ENCODE measurements around the gene CA10. TPM values are rescaled to one million over a fixed set of nuclear protein-coding genes. Genes with fewer than 3 reads are reported as not detected.

The CA10 gene
- total RNA-seq, 1 donor from 2014 or later = not detected

DNA sequence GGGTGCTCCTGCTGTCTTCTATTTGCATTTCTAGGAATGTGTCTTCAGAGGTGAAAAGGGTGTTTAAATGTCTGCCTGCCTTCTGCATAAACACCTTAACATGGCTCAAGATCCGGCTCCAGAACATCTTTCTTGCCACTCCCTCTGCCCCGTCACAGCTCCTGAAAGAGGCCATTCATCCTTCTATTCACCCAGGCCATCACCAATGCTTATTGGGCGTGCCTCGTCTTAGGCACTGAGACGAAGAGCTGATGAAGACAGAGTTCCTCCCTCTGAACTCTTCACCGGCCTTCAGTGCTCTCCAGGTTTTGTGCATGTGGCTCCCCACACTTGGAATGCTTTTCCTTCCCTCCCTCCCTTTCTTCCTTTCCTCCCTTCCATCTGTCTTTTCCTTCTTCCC, 511.4 kb downstream of the CA10 start:
- no peaks in the 10 kb centered on the region for H3K27me3 Mint-ChIP-seq (ENCODE audit: unreplicated experiment)
- H3K4me1 Mint-ChIP-seq (ENCODE audit: unreplicated experiment) = no peaks in the 10 kb centered on the region
- no peak overlapping the region for H3K4me3 Mint-ChIP-seq (ENCODE audit: unreplicated experiment)
- H3K9me3 Mint-ChIP-seq (ENCODE audit: unreplicated experiment) = peaks cover 11% of the 10 kb centered on the region
- no peaks in the 10 kb centered on the region for H3K36me3 Mint-ChIP-seq (ENCODE audit: unreplicated experiment)
- no peak for DNase-seq (ENCODE audit: extremely low spot score, unreplicated experiment)
- no peak overlapping the region for H3K27ac Mint-ChIP-seq (ENCODE audit: unreplicated experiment)
- TF ChIP-seq, protein P1, sequence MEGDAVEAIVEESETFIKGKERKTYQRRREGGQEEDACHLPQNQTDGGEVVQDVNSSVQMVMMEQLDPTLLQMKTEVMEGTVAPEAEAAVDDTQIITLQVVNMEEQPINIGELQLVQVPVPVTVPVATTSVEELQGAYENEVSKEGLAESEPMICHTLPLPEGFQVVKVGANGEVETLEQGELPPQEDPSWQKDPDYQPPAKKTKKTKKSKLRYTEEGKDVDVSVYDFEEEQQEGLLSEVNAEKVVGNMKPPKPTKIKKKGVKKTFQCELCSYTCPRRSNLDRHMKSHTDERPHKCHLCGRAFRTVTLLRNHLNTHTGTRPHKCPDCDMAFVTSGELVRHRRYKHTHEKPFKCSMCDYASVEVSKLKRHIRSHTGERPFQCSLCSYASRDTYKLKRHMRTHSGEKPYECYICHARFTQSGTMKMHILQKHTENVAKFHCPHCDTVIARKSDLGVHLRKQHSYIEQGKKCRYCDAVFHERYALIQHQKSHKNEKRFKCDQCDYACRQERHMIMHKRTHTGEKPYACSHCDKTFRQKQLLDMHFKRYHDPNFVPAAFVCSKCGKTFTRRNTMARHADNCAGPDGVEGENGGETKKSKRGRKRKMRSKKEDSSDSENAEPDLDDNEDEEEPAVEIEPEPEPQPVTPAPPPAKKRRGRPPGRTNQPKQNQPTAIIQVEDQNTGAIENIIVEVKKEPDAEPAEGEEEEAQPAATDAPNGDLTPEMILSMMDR (IDR thresholded peaks at IDR 0.05) = no peak

DNA sequence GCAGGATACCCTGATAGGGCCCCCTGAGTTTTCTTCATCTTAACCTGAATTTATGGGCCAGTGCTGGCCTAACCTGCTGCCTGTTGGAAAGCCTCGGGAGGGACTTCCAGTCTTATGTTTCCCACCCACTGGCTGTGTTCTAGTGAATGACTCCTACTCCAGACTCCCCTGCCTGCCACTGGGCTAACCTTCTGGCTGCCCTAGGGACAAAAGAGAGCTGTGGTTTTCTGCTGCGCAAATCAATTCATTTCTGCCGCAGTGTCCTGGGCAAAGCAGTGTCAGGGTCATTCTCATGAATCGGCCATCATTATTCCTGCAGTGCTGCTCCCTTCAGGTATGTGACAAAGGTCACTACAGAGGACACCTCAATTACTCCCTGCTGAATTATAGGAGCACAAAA, 512.0 kb downstream of the CA10 start:
- TF ChIP-seq, protein P1 (IDR thresholded peaks at IDR 0.05) = no peak
- DNase-seq (ENCODE audit: extremely low spot score, unreplicated experiment) = no peak
- Mint-ChIP-seq H3K27ac (ENCODE audit: unreplicated experiment) (no peak overlapping the region), H3K27me3 (ENCODE audit: unreplicated experiment) (no peaks in the 10 kb centered on the region), H3K9me3 (ENCODE audit: unreplicated experiment) (peaks cover 11% of the 10 kb centered on the region), H3K4me3 (ENCODE audit: unreplicated experiment) (no peak overlapping the region), H3K36me3 (ENCODE audit: unreplicated experiment) (no peaks in the 10 kb centered on the region), H3K4me1 (ENCODE audit: unreplicated experiment) (no peaks in the 10 kb centered on the region)

DNA sequence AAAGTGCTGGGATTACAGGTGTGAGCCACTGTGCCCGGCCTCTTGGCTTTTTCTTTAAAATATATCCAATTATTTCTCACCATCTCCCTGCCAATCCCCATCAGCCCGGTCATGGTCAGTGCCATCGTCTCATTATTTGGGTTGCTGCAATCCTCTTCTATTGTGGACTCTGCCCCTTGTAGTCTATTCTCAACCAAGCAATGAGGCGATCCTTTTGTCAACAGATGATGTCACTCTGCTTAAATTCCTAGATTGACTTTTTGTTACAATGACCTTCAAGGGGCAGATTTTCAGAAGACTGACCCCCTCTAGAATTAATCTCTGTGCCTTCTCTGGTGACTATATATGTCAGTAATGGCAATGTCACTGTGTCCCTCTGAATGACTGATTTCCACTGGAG, 513.5 kb downstream of the CA10 start:
- Mint-ChIP-seq H3K9me3 (ENCODE audit: unreplicated experiment) (peaks cover 11% of the 10 kb centered on the region), H3K36me3 (ENCODE audit: unreplicated experiment) (no peaks in the 10 kb centered on the region), H3K4me3 (ENCODE audit: unreplicated experiment) (no peak overlapping the region), H3K4me1 (ENCODE audit: unreplicated experiment) (no peaks in the 10 kb centered on the region), H3K27me3 (ENCODE audit: unreplicated experiment) (no peaks in the 10 kb centered on the region), H3K27ac (ENCODE audit: unreplicated experiment) (no peak overlapping the region)
- no peak for DNase-seq (ENCODE audit: extremely low spot score, unreplicated experiment)
- TF ChIP-seq, protein P1 (IDR thresholded peaks at IDR 0.05) = no peak

DNA sequence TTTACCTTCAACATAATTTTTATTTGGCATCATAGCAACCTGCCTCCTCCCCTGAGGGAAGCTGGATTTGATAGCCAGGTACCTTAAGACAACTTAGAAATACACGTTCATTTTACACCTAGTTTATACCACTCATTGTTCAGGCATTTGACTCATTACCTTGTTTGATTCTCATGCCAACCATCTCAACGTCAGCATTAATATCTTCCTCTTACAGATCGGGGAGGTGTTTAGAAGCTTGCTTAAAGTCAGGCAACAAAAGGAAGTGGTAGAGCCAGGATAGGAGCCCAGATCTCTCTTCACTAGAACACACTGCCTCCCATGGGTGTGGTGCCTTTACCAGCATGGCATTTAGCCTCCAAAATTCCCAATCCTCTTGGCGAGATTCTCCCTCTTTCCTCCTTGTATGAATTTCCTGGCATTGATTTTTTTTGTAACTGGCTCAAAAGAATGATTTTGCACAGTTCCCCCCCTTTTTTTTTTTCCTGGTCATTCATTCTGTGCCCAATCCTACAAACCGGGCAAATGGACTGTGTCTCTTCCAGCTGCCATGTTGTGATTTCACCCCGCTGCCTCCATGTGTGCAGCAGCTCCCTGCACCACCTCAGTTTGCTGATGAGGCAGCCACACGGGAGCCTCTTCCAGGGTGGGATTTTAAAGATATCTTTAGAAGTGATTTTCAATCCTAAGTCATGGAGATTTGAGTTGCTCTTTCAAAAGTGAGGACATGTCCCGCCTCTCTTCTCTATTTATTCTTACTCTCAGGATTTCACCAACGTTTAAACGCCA, 514.6 kb downstream of the CA10 start:
- Mint-ChIP-seq H3K36me3 (ENCODE audit: unreplicated experiment) (no peaks in the 10 kb centered on the region), H3K27ac (ENCODE audit: unreplicated experiment) (no peak overlapping the region), H3K4me1 (ENCODE audit: unreplicated experiment) (no peaks in the 10 kb centered on the region), H3K27me3 (ENCODE audit: unreplicated experiment) (no peaks in the 10 kb centered on the region), H3K9me3 (ENCODE audit: unreplicated experiment) (peaks cover 11% of the 10 kb centered on the region), H3K4me3 (ENCODE audit: unreplicated experiment) (no peak overlapping the region)
- TF ChIP-seq, protein P1 (IDR thresholded peaks at IDR 0.05) = no peak
- DNase-seq (ENCODE audit: extremely low spot score, unreplicated experiment) = no peak

DNA sequence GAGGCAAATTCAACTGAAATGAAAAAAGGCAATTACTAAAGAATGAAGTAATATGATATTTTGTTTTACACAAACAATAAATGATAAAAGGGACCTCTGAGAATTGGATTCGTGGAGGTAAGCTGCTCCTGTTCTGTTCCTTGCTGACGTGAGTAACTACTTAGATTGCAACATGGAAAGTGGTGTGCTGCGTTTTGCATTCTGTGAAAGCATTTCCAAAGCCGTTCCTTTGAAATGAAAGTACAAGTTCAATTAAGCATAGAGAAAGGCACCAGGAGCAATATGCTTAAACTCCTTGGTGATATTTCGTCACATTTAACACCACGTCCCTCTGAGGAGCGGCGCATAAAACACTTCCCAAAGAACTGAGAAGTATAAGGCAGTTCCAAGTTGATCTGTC, 516.5 kb downstream of the CA10 start:
- no peak overlapping the region for H3K4me3 Mint-ChIP-seq (ENCODE audit: unreplicated experiment)
- TF ChIP-seq, protein P1 (IDR thresholded peaks at IDR 0.05) = no peak
- no peaks in the 10 kb centered on the region for H3K4me1 Mint-ChIP-seq (ENCODE audit: unreplicated experiment)
- no peaks in the 10 kb centered on the region for H3K36me3 Mint-ChIP-seq (ENCODE audit: unreplicated experiment)
- DNase-seq (ENCODE audit: extremely low spot score, unreplicated experiment) = no peak
- H3K27me3 Mint-ChIP-seq (ENCODE audit: unreplicated experiment) = no peaks in the 10 kb centered on the region
- H3K27ac Mint-ChIP-seq (ENCODE audit: unreplicated experiment) = no peak overlapping the region
- peaks cover 16% of the 10 kb centered on the region for H3K9me3 Mint-ChIP-seq (ENCODE audit: unreplicated experiment)

All from osteocyte (in vitro differentiated cells).